CD4-positive, alpha-beta T cell (primary cell): ENCODE results near the gene COL23A1. TPM values are rescaled to one million over a fixed set of nuclear protein-coding genes. Genes with fewer than 3 reads are reported as not detected.
A peak's percentile ranks its signal among the peaks of the same experiment; 100 is the strongest.

Source experiments
- ATAC-seq: fragments of 200-7000 bp; cut with Tn5 transposase; one replicate; pipeline ENCODE4 v1.10.0; 2022; ENCODE audit warnings: mild to moderate bottlenecking; ENCODE audit not compliant: poor library complexity
- CTCF ChIA-PET: fragments of 350-600 bp; sonication (Branson Sonifier 250); formaldehyde crosslinking; loops from one replicate; lab custom pipeline; 2021; ENCODE audit warnings: antibody characterized with exemption, inconsistent platforms; lab: Charles Lee
- POLR2A ChIA-PET: fragments of 350-600 bp; sonication (Branson Sonifier 250); formaldehyde crosslinking; loops from one replicate; lab custom pipeline; 2021; ENCODE audit warnings: antibody characterized with exemption, inconsistent platforms; lab: Charles Lee
- DNase-seq, 14 experiments: peaks; one replicate each; pipeline ENCODE4 v3.0.0-alpha.2; 2013 to 2020; ENCODE audit warnings: mixed read lengths in 2 of 14
- H3K27ac ChIP-seq, 2 donors: one replicate each; pipeline versions ENCODE4 v1.5.1 to v1.7.0; 2013; ENCODE audit warnings: low read length in 2 of 2, low read depth in 1 of 2, mild to moderate bottlenecking in 1 of 2
- H3K27me3 ChIP-seq, 2 experiments: 1 replicate in 1 of 2; 2 replicates in 1 of 2; pipeline versions ENCODE4 v1.6.1 to v1.7.0; 2013; ENCODE audit warnings: low read length in 2 of 2, control low read depth in 1 of 2, mild to moderate bottlenecking in 1 of 2, moderate library complexity in 1 of 2; ENCODE audit not compliant: insufficient read depth in 2 of 2, control insufficient read depth in 1 of 2
- H3K36me3 ChIP-seq: one replicate; pipeline ENCODE4 v1.6.1; 2013; ENCODE audit warnings: low read length, control low read depth; ENCODE audit not compliant: insufficient read depth
- H3K4me1 ChIP-seq: one replicate; pipeline ENCODE4 v1.6.1; 2013; ENCODE audit warnings: low read length, control low read depth; ENCODE audit not compliant: insufficient read depth
- H3K4me3 ChIP-seq: one replicate; pipeline ENCODE4 v1.5.1; 2013; ENCODE audit warnings: mild to moderate bottlenecking, low read length, moderate library complexity
- H3K9me3 ChIP-seq, 2 experiments: 1 replicate in 1 of 2; 2 replicates in 1 of 2; pipeline versions ENCODE4 v1.6.1 to v1.7.0; 2013; ENCODE audit warnings: low read length in 2 of 2, mild to moderate bottlenecking in 2 of 2, control low read depth in 1 of 2, moderate library complexity in 1 of 2; ENCODE audit not compliant: control insufficient read depth in 1 of 2, insufficient read depth in 1 of 2
- H3K27ac Mint-ChIP-seq: one replicate; pipeline ENCODE4 v1.8.0; 2020; ENCODE audit warnings: mixed read lengths
- H3K27me3 Mint-ChIP-seq: one replicate; pipeline ENCODE4 v1.8.0; 2021; ENCODE audit warnings: mixed read lengths
- H3K36me3 Mint-ChIP-seq: one replicate; pipeline ENCODE4 v1.8.0; 2021; ENCODE audit warnings: low read depth, mixed read lengths
- H3K4me1 Mint-ChIP-seq: one replicate; pipeline ENCODE4 v1.8.0; 2021; ENCODE audit warnings: low read depth, mixed read lengths
- H3K4me3 Mint-ChIP-seq: one replicate; pipeline ENCODE4 v1.8.0; 2020; ENCODE audit warnings: mild to moderate bottlenecking, mixed read lengths
- H3K9me3 Mint-ChIP-seq: one replicate; pipeline ENCODE4 v1.8.0; 2020; ENCODE audit warnings: mixed read lengths
- intact Hi-C, 2 experiments: fragments of 100-400 bp; cut with DNase I in 1 of 2; cut with micrococcal nuclease in 1 of 2; formaldehyde crosslinking; loops; one replicate each; pipeline versions ENCODE4 v1.15.1 to v1.9.0; 2023 to 2025; cut with DNase I, micrococcal nuclease
- total RNA-seq, 174 experiments: library from RNA in 2 of 174; stranded (reverse) in 2 of 174; gene quantifications; one replicate each; pipeline ENCODE4 v1.2.3 and lab custom pipeline; 2021 to 2026
- TF ChIP-seq, protein P1 (sequence below): fragments of 200-600 bp; IDR thresholded peaks from one replicate; pipeline ENCODE4 v1.8.0; 2022; ENCODE audit warnings: antibody characterized with exemption, mild to moderate bottlenecking

COL23A1 gene
- total RNA-seq, 2 experiments from 2014 or later, result not detected

DNA sequence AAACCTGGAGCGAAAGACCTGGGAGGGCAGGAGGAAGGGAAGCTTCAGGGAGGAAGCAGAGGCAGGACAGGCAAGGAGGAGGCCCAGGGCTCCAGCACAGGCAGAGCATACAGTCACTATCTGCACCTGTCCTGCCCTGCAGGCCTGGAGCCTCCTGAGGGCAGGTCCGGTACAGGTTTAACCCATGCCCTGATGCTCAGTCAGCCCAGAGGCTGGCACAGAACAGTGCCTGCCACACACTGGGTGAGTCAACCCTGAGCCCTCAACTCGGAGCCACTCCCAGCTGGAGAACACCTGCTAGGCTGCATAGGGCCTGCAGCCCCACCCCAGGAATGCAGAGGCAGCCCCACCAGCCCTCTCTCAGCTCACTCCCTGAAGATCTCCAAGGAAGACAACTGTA lies 196.1 kb downstream of the COL23A1 start:
- TF ChIP-seq, protein P1, sequence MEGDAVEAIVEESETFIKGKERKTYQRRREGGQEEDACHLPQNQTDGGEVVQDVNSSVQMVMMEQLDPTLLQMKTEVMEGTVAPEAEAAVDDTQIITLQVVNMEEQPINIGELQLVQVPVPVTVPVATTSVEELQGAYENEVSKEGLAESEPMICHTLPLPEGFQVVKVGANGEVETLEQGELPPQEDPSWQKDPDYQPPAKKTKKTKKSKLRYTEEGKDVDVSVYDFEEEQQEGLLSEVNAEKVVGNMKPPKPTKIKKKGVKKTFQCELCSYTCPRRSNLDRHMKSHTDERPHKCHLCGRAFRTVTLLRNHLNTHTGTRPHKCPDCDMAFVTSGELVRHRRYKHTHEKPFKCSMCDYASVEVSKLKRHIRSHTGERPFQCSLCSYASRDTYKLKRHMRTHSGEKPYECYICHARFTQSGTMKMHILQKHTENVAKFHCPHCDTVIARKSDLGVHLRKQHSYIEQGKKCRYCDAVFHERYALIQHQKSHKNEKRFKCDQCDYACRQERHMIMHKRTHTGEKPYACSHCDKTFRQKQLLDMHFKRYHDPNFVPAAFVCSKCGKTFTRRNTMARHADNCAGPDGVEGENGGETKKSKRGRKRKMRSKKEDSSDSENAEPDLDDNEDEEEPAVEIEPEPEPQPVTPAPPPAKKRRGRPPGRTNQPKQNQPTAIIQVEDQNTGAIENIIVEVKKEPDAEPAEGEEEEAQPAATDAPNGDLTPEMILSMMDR, result no peak
- Mint-ChIP-seq H3K4me1 (no peaks in the 10 kb centered on the region), H3K27me3 (no peaks in the 10 kb centered on the region), H3K36me3 (no peaks in the 10 kb centered on the region), H3K27ac (no peak overlapping the region), H3K9me3 (no peaks in the 10 kb centered on the region), H3K4me3 (no peak overlapping the region)
- H3K27ac ChIP-seq, result no peak overlapping the region
- H3K4me3 ChIP-seq, result no peak overlapping the region
- no peaks in the 10 kb centered on the region for H3K4me1 ChIP-seq
- ChIA-PET POLR2A (no interaction called here), CTCF (no interaction called here)
- intact Hi-C loops, result no loop called here
- DNase-seq (no peak), ATAC-seq (no peak)
- no peaks in the 10 kb centered on the region for H3K9me3 ChIP-seq
- peaks cover 0 to 2% of the 10 kb centered on the region in 2 experiments for H3K27me3 ChIP-seq
- H3K36me3 ChIP-seq, result no peaks in the 10 kb centered on the region

DNA sequence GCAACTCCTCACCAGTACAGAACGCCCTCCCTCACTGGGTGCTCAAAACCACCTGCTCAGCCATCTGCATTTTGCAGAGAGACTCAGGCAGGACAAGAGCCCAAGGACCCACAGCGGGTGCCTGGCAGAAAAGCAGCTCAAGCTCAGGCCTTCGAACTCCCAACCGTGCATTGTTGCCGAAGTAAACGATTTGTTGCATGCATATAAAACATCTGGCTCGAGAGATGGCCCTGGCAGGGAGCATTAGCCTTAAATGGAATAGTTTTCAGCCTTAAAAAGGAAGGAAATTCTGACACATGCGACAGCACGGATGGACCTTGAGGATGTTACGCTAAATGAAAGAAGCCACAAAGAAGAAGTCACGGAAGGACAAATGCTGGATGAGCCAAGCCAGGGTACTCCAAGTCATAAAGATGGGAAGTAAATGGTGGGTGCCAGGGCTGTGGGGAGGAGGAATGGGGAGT lies 197.2 kb downstream of the COL23A1 start:
- H3K36me3 ChIP-seq, result no peaks in the 10 kb centered on the region
- Mint-ChIP-seq H3K4me3 (no peak overlapping the region), H3K27me3 (no peaks in the 10 kb centered on the region), H3K4me1 (no peaks in the 10 kb centered on the region), H3K9me3 (no peaks in the 10 kb centered on the region), H3K27ac (no peak overlapping the region), H3K36me3 (no peaks in the 10 kb centered on the region)
- TF ChIP-seq, protein P1, result no peak
- no peak for ATAC-seq
- intact Hi-C loops, result no loop called here
- no peaks in the 10 kb centered on the region for H3K4me1 ChIP-seq
- H3K4me3 ChIP-seq, result no peak overlapping the region
- ChIA-PET CTCF (no interaction called here), POLR2A (no interaction called here)
- H3K27ac ChIP-seq, result no peak overlapping the region
- DNase-seq, result peak in 2 of 14 experiments; percentile 43 to 51
- peaks cover 0 to 3% of the 10 kb centered on the region in 2 experiments for H3K27me3 ChIP-seq
- H3K9me3 ChIP-seq, result no peaks in the 10 kb centered on the region

DNA sequence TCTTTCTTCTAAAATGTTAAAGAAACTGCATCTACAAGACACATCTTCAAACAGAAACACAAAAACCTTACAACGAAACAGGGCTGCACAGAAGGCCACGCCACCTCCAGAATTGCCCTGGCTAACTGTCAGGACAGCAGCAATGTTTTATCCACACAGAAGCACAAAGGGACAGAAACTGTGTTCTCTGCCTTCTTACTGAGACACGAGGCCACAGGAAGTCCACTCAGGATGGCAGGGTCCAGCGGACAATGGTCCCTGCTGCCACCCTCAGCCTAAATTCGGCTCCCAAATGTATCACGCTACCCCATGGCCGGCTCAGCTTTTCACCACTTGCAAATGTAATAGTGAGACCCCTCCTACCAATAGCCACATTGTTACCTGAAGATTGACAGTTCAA lies 197.8 kb downstream of the COL23A1 start:
- Mint-ChIP-seq H3K4me1 (no peaks in the 10 kb centered on the region), H3K9me3 (no peaks in the 10 kb centered on the region), H3K27ac (no peak overlapping the region), H3K4me3 (no peak overlapping the region), H3K36me3 (no peaks in the 10 kb centered on the region), H3K27me3 (no peaks in the 10 kb centered on the region)
- H3K27me3 ChIP-seq, result peaks cover 0 to 3% of the 10 kb centered on the region in 2 experiments
- DNase-seq (no peak), ATAC-seq (no peak)
- TF ChIP-seq, protein P1, result no peak
- H3K36me3 ChIP-seq, result no peaks in the 10 kb centered on the region
- CTCF ChIA-PET, result no interaction called here
- H3K4me3 ChIP-seq, result no peak overlapping the region
- POLR2A ChIA-PET, result no interaction called here
- no peaks in the 10 kb centered on the region for H3K9me3 ChIP-seq
- H3K27ac ChIP-seq, result no peak overlapping the region
- intact Hi-C loops, result no loop called here
- H3K4me1 ChIP-seq, result no peaks in the 10 kb centered on the region
